HUES48 (cell line): ENCODE results near the gene DPH1.

Experiments used
- H3K27ac ChIP-seq: one replicate; pipeline ENCODE4 v1.7.0; 2013; ENCODE audit warnings: low read depth, low read length, inconsistent platforms
- H3K27me3 ChIP-seq: 2 replicates; pipeline ENCODE4 v1.6.1; 2013; ENCODE audit warnings: mild to moderate bottlenecking, low read length; ENCODE audit not compliant: control insufficient read depth, insufficient read depth
- H3K36me3 ChIP-seq: 2 replicates; pipeline ENCODE4 v1.6.1; 2013; ENCODE audit warnings: low read length; ENCODE audit not compliant: control insufficient read depth, insufficient read depth
- H3K4me1 ChIP-seq: 2 replicates; pipeline ENCODE4 v1.6.1; 2013; ENCODE audit warnings: mild to moderate bottlenecking, low read length; ENCODE audit not compliant: control insufficient read depth, insufficient read depth
- H3K4me3 ChIP-seq: 2 replicates; pipeline ENCODE4 v1.5.1; 2013; ENCODE audit warnings: mild to moderate bottlenecking, low read depth, low read length
- H3K9ac ChIP-seq: 2 replicates; pipeline ENCODE4 v1.6.1; 2013; ENCODE audit warnings: mild to moderate bottlenecking, low read depth, low read length, moderate library complexity
- H3K9me3 ChIP-seq: 2 replicates; pipeline ENCODE4 v1.6.1; 2013; ENCODE audit warnings: low read length; ENCODE audit not compliant: control insufficient read depth, insufficient read depth

Gene DPH1

DNA sequence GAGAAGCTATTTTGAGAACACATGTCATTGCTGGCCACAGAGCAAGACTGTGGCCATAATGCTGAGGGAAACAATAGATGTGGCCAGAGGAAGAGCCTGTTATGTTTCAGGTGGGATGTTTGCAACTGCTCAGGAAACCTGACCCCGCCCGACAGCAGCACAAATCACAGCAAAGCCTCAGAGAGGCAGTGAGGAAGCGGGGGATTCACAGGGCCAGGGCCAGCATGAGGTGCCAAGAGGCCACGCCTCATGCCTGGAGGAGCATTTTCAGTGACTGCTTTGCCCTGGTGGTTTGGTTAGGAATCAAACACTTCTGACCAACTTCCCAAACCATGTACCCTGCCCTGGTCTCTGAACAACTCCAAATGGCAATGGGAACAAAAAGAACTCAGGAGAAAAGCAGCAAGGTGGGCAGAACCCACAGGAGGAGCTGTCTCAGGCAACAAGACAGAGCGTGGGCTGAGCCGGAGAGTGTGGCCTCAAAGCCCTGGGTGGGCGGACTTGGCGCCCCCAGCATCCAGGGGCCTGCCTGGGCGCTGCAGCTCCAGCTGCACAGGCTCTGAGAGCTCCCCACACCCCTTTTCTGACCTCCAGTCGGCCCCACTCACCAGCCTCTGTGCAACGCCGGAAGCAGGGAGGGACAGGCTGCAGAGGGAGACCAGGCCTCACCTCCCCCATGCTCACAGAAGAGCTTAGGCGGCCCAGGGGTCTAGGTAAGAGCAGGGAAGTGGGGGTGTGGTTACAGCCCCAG is 45.6 kb downstream of the DPH1 start:
- H3K9ac ChIP-seq, result no peak overlapping the region
- no peak overlapping the region for H3K4me3 ChIP-seq
- no peaks in the 10 kb centered on the region for H3K4me1 ChIP-seq
- peaks cover 24% of the 10 kb centered on the region; the same call in 1 of the 2 replicates for H3K36me3 ChIP-seq
- H3K27me3 ChIP-seq, result no peaks in the 10 kb centered on the region
- H3K9me3 ChIP-seq, result no peaks in the 10 kb centered on the region
- H3K27ac ChIP-seq, result no peak overlapping the region

DNA sequence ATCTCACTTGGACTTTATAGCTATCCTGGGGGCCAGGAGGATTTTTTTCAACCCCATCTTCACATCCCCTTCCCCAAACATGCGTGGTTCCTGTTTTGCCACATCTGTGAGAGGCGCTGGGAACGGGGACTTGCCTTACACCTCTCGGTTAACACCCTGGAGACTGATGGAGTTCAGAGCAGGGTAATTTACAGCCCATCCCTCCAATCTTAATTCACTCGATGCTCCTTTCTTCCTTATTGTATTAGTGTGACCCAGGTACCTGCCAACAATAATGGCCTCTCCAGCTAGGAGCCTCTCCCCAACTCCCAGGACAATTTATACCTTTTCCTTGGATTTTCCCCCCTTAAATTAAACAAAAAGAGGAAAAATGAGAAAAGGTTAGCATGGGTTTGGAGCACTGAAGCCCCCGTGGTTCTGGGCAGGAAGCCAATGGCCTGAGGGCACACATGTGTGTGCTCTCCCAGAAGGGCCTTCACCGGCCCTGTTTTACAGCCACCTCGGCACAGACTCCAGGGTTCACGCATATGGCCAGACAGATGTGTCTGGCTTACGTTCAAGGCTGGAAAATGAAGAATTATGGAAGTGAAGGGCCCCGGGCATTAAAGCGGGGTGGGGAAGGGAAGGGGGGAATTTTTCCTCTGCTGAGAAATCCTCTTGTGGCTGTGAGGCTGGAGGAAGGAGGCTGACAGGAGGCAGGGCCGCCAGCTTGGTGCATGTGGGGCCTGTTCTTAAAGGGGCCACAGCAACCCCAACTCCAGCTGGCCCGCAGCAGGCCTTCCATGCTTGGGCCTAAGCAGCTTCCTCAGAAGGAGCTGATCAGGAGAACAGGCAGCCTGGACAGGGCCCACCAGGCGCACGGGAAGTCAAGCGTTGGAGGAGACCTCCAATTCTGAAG is 46.4 kb downstream of the DPH1 start:
- no peaks in the 10 kb centered on the region for H3K9me3 ChIP-seq
- no peak overlapping the region for H3K27ac ChIP-seq
- H3K36me3 ChIP-seq, result peaks cover 30% of the 10 kb centered on the region
- H3K4me1 ChIP-seq, result no peaks in the 10 kb centered on the region
- no peak overlapping the region for H3K9ac ChIP-seq
- H3K4me3 ChIP-seq, result no peak overlapping the region
- no peaks in the 10 kb centered on the region for H3K27me3 ChIP-seq

DNA sequence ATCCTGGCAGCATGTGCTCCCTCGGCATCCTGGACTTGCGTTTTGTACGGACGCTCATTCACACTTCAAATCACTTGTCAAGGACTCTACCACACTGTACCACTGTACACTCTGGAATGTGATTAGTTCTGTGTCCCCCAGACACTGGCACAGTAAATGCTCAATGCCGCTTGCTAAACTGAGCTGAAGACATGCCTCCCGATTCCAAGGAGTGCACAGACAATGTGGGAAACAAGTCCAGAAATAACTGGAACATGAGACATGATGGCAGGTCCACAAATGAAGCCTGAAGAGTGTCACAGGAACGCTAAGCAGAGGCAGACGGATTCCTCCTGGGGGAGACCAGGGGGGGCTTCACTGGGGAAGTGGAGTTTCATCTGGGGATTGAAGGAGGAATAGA is 47.1 kb downstream of the DPH1 start:
- no peaks in the 10 kb centered on the region for H3K9me3 ChIP-seq
- H3K27me3 ChIP-seq, result no peaks in the 10 kb centered on the region
- no peak overlapping the region for H3K27ac ChIP-seq
- H3K4me1 ChIP-seq, result no peaks in the 10 kb centered on the region
- no peak overlapping the region for H3K4me3 ChIP-seq
- H3K9ac ChIP-seq, result no peak overlapping the region
- peaks cover 31% of the 10 kb centered on the region for H3K36me3 ChIP-seq

DNA sequence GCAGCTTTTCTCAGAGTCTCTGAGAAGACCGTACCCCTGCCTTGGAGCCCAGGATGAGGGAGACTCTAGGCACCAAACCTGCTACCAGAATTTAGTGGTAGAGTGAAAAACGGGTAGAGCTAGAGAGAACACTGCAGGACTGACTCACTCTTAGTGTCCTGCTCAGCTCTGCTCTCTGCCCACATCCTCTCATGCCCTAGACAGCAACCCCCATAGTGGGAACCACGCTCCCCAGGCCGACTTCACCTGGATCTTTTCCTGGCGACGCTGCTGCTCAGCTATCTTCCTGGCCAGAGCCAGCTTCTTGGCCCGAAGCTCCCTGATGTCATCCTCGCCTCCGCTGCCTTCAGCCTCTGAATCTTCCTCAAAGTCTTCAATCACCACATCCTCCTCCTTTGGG is 51.6 kb downstream of the DPH1 start:
- no peak overlapping the region for H3K4me3 ChIP-seq
- no peaks in the 10 kb centered on the region for H3K27me3 ChIP-seq
- peaks cover 25% of the 10 kb centered on the region for H3K36me3 ChIP-seq
- H3K4me1 ChIP-seq, result no peaks in the 10 kb centered on the region
- H3K9ac ChIP-seq, result no peak overlapping the region
- H3K9me3 ChIP-seq, result no peaks in the 10 kb centered on the region
- no peak overlapping the region for H3K27ac ChIP-seq

DNA sequence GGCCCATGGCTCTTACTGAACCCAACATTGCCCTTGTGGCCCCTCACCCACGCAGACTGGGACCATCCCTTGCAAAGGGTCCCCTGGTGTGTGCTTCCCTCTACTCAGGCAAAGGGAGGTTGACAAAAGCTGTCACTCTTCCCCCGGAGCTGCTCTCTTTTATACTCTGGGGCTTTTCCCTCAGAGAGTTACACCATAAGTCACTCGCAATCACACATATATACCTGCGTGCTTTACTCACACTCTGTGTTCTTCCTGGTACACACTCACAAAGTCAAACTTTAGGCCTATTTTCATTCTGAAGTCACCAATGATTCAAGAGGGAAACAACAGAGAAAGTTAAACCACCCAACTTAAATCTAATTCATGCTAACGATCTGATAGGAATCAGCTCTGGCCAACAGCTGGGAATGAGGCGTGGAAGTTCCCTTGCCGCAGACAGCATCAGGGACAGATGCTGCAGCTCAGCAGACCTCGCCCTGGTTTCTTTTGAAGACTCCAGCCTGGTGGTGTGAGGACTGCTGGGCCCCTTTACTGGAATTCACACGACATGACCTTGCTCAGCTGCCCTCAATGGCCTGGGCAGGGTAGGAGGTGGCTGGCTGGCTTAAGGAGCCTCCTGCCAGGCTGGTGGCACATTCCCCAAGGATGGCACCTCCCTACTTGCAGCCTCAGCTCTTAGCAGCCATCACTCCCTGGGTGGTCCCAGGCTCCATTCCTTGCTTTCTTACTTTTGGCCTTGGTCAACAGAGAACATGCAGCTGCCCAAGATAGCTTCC is 52.2 kb downstream of the DPH1 start:
- no peak overlapping the region for H3K27ac ChIP-seq

DNA sequence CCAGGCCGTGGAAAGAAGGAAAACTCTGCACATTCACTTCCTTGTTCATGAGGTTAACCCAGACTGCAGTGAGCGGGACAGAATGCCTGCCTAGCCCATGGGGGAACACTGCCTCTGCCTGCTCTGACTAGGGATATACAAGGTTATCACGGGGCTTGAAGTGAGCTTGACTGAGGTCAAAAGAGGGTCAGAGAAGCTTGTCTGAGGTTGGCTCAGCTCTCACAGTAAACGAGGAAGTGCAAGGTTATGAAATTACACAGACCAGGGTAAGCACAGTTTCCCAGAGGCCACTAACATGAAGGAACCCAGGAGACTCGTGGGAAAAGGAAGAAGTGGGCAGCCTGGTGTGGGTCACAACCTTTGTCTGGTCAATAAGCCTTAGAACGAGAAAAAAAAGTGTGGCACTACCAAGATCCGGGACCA is 53.7 kb downstream of the DPH1 start:
- H3K9ac ChIP-seq, result no peak overlapping the region
- no peaks in the 10 kb centered on the region for H3K27me3 ChIP-seq
- H3K36me3 ChIP-seq, result peaks cover 12% of the 10 kb centered on the region
- H3K4me1 ChIP-seq, result no peaks in the 10 kb centered on the region
- H3K9me3 ChIP-seq, result no peaks in the 10 kb centered on the region
- H3K4me3 ChIP-seq, result no peak overlapping the region
- H3K27ac ChIP-seq, result no peak overlapping the region

More for the DNA sequence above, 52.2 kb downstream of the DPH1 start:
- Histone ChIP-seq H3K27me3 (no peaks in the 10 kb centered on the region), H3K4me3 (no peak overlapping the region), H3K36me3 (peaks cover 19% of the 10 kb centered on the region), H3K4me1 (no peaks in the 10 kb centered on the region), H3K9me3 (no peaks in the 10 kb centered on the region), H3K9ac (no peak overlapping the region)

DNA sequence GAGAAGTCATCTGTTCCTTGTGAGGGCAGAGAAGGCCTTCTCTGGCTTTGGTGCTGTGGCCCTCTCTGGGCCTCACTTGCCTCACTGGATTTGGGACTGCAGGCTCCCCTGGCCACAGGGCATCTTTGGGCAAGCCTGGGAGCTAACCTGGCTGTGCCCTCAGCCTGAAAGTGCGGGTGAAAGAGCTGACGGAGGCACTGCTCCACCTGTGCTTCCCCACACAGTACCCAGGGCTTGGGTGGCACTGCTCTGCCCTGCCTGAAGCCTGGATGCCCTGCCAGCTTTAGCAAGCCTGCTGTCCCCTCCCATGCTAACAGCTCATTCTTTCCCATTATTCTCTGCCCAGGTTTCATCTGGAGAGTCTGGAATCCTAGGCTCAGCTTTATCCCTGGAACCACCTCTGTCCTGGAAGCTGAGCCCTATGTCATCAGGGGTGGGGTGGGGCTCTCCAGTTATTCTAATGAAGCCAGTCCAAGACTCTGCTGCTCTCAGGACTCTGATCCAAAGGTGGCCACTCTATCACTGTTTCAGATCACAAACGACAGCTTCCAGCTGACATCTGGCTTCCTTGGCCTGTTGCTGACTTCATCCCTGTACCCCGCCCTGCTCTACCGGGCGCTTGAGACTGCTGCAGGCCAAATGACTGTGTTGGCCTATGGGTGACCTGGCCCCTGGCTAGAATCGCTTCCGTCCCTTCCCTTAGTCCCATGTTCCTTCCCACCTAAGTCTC is 54.2 kb downstream of the DPH1 start:
- H3K27ac ChIP-seq, result no peak overlapping the region
- no peaks in the 10 kb centered on the region for H3K9me3 ChIP-seq
- no peaks in the 10 kb centered on the region for H3K4me1 ChIP-seq
- H3K27me3 ChIP-seq, result no peaks in the 10 kb centered on the region
- no peak overlapping the region for H3K4me3 ChIP-seq
- 0 out of 2 replicates have a peak overlapping the region, but pooled peaks have one; percentile 14 for H3K9ac ChIP-seq
- peaks cover 12% of the 10 kb centered on the region for H3K36me3 ChIP-seq

DNA sequence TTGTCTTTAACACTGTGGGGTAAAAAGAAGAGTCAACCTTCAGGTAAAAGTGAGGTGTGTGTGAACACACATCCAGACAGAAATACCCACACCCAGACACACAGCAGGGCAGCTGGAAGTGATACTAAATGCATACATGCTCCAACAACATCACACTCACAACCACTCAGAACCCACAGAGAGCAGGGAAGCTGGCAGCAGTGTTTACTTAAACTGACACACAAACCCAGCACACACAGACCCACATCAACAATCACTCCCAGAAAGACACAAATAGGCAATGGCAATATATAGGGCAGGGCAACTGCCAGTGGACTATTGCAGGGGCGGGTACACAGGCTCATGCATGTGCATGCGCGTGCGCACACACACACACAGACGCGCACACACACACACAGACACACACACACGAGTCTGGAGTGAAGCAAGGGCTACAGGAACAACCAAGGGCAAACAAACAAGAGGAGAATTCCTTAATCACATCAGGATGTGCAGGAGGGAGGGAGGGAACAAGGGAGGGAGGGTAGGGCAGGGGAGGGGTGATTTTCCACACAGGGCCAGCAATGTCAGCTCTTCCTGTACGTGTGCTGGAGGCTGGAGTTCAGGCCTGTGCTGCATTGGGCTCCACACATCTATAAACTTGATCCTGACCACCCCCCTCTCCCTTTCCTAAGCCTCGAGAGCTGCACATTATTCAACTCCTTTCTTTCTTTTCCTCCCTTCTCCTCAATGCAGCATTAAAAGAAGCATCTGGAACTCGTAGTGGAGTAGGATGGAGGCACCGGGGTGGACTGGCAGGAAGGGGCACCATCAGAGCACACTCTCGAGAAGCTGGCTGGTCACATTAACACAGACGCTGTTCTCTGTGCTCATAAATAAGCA is 55.1 kb downstream of the DPH1 start:
- Histone ChIP-seq H3K4me3 (no peak overlapping the region), H3K4me1 (0 out of 2 replicates have a peak, but pooled peaks cover under 1% of the 10 kb centered on the region), H3K27me3 (no peaks in the 10 kb centered on the region), H3K36me3 (peaks cover 12% of the 10 kb centered on the region), H3K27ac (no peak overlapping the region), H3K9me3 (no peaks in the 10 kb centered on the region), H3K9ac (0 out of 2 replicates have a peak overlapping the region, but pooled peaks have one; percentile 14)

DNA sequence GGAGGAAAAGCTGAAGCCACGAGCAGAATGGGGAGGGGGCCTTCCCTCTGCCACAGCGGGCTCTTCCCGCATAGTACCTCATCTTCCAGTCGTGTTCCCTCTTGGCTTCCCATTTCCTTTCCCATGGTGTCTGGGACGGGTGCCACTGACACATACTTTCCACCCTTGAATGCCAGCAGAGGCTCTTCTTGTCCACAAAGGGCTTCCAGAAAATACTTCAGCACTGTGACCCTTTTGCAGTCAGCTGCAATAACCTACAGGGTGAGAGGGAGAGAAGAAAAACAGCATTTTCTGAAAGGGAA is 55.6 kb downstream of the DPH1 start:
- Histone ChIP-seq H3K4me1 (peaks cover 6% of the 10 kb centered on the region), H3K9ac (no peak overlapping the region), H3K27me3 (no peaks in the 10 kb centered on the region), H3K36me3 (peaks cover 12% of the 10 kb centered on the region), H3K9me3 (no peaks in the 10 kb centered on the region), H3K4me3 (no peak overlapping the region), H3K27ac (no peak overlapping the region)

DNA sequence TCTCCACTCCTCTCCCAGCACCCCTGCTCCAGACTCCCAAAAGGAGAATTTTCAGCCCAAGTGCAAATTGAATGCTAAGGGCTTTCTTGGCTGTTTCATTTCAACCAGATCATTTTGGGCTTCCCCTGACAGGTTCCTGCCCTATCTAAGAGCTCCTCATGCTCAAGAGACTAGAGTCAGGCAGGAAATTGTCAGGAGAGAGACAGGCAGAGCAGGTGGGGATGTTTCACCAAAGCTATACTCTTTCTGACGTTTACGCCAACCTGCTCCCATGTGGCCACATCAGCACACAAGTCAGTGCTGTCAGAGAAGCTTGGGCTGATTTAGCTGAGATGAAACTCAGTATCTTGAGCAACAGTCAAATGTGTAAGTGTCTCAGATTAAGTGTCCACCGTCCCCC is 56.4 kb downstream of the DPH1 start:
- H3K27me3 ChIP-seq, result no peaks in the 10 kb centered on the region
- H3K9ac ChIP-seq, result no peak overlapping the region
- H3K4me3 ChIP-seq, result no peak overlapping the region
- peaks cover 6% of the 10 kb centered on the region for H3K36me3 ChIP-seq
- H3K9me3 ChIP-seq, result no peaks in the 10 kb centered on the region
- H3K4me1 ChIP-seq, result peaks cover 14% of the 10 kb centered on the region
- H3K27ac ChIP-seq, result no peak overlapping the region
